OCI-LY3 (cell line): ENCODE results near the gene SH2D5.

Source experiments
- EZH2phosphoT487 ChIP-seq: fragments of 200-600 bp; shearing (Covaris generic); IDR thresholded peaks from 2 replicates; pipeline ENCODE4 v1.6.1; 2018; ENCODE audit warnings: antibody characterized with exemption, mixed run types, low read depth
- TF ChIP-seq, protein P1 (sequence below): fragments of 200-600, 300-600 bp; sonication (generic); IDR thresholded peaks from 2 replicates; pipeline ENCODE4 v1.5.1; 2014; ENCODE audit warnings: antibody characterized with exemption, low read length, low read depth

DNA sequence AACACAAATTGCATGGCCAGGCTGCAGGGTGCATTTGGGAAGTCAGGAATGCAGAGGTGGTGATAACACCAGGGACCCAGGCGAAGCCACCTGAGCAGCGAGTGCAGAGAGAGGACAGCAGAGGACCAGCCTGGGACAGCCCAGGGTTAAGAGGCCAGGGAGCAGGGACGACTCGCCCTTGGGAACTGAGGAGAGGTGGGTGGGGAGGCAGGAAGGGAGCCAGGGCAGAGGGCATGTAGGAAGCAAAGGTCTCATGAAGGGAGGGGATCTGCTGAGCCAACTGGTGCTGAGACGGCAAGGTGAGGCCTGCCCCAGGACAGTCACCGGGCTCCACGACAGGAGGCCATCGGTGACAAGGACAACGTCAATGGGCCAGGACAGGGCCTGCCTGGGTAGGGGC, 31.1 kb downstream of the SH2D5 start:
- TF ChIP-seq, protein P1, sequence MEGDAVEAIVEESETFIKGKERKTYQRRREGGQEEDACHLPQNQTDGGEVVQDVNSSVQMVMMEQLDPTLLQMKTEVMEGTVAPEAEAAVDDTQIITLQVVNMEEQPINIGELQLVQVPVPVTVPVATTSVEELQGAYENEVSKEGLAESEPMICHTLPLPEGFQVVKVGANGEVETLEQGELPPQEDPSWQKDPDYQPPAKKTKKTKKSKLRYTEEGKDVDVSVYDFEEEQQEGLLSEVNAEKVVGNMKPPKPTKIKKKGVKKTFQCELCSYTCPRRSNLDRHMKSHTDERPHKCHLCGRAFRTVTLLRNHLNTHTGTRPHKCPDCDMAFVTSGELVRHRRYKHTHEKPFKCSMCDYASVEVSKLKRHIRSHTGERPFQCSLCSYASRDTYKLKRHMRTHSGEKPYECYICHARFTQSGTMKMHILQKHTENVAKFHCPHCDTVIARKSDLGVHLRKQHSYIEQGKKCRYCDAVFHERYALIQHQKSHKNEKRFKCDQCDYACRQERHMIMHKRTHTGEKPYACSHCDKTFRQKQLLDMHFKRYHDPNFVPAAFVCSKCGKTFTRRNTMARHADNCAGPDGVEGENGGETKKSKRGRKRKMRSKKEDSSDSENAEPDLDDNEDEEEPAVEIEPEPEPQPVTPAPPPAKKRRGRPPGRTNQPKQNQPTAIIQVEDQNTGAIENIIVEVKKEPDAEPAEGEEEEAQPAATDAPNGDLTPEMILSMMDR: no peak
- no peak for TF ChIP-seq EZH2phosphoT487
